Activated CD8-positive, alpha-beta memory T cell treated with anti-CD3 and anti-CD28 coated beads for 36 hours (primary cell): Measurements from ENCODE around the gene FBLN1. TPM values are rescaled to one million over a fixed set of nuclear protein-coding genes. Genes with fewer than 3 reads are reported as not detected.
"Not testable (repeated sequence)": the region's sequence is repeated elsewhere in the genome, so short reads cannot be mapped to it uniquely, and the experiment has no call there.

Source experiments
- CTCF ChIA-PET: fragments of 350-600 bp; sonication (Branson Sonifier 250); formaldehyde crosslinking; loops from one replicate; lab custom pipeline; 2021; ENCODE audit warnings: antibody characterized with exemption; lab: Charles Lee
- POLR2A ChIA-PET: fragments of 350-600 bp; sonication (Branson Sonifier 250); formaldehyde crosslinking; loops from one replicate; lab custom pipeline; 2021; ENCODE audit warnings: antibody characterized with exemption; lab: Charles Lee
- total RNA-seq, 2 experiments: library from RNA; stranded (reverse); gene quantifications; one replicate each; pipeline ENCODE4 v1.2.3, GENCODE V29; 2021

Gene FBLN1, protein sequence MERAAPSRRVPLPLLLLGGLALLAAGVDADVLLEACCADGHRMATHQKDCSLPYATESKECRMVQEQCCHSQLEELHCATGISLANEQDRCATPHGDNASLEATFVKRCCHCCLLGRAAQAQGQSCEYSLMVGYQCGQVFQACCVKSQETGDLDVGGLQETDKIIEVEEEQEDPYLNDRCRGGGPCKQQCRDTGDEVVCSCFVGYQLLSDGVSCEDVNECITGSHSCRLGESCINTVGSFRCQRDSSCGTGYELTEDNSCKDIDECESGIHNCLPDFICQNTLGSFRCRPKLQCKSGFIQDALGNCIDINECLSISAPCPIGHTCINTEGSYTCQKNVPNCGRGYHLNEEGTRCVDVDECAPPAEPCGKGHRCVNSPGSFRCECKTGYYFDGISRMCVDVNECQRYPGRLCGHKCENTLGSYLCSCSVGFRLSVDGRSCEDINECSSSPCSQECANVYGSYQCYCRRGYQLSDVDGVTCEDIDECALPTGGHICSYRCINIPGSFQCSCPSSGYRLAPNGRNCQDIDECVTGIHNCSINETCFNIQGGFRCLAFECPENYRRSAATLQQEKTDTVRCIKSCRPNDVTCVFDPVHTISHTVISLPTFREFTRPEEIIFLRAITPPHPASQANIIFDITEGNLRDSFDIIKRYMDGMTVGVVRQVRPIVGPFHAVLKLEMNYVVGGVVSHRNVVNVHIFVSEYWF
- total RNA-seq = not detected

DNA sequence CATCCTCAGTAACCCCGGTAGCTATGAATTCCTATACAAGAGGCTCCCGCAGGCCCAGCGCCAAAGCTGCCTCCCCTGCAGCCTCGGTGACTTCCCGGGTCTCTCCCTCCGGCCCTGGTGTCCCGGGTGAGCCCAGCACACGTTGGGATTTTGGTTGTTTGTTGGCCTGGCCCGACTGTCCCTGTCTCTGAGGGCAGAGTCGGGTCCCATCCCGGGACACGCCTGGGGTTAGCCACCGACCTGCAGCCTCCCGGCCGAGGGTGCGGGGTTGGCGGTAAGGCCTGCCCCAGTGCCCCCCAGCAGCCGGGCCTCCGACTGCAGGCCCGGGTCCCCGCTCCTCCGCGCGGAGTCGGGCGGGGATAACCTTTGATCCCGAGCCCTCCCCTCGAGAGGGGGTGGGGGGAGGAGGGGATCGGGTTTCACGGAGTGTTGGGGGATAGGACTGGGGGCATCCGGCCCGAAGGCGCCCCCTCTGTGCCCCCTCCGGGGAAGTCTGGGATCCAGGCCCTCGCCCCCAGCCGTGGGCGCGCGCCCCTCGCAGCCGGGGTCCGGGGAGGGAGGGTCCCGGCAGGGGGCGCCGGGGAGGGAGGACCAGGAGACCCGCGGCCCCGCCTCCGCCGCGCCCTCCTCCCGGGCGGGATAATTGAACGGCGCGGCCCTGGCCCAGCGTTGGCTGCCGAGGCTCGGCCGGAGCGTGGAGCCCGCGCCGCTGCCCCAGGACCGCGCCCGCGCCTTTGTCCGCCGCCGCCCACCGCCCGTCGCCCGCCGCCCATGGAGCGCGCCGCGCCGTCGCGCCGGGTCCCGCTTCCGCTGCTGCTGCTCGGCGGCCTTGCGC, at the start of gene FBLN1:
TSS of gene FBLN1 (plus strand) at position 669 of the 835 bp plus-strand sequence. CDS start at position 772, 103 bp downstream.
- ChIA-PET CTCF (interaction anchor here (1.0 kb wide), 1 partner anchor 112 kb away, joined by 3 read pairs; no protein-coding TSS in a partner anchor), POLR2A (no interaction called here)

DNA sequence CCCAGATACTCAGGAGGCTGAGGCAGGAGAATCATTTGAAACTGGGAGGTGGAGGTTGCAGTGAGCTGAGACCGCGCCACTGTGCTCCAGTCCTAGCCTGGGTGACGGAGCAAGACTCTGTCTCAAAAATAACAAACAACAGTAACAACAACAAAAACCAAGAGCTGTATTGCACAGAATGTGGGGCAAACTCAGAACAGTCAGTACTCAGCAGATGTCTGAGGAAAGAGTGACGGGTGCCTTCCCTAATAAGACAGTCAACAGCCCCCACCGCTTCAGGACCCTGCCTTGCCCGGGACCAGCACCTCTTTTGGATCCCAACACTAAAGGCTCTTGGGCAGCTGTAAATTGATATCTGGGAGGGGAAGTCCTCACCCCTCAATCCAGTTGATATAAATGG, 48.9 kb upstream of the FBLN1 start:
- CTCF ChIA-PET = no interaction called here
- POLR2A ChIA-PET = no interaction called here

DNA sequence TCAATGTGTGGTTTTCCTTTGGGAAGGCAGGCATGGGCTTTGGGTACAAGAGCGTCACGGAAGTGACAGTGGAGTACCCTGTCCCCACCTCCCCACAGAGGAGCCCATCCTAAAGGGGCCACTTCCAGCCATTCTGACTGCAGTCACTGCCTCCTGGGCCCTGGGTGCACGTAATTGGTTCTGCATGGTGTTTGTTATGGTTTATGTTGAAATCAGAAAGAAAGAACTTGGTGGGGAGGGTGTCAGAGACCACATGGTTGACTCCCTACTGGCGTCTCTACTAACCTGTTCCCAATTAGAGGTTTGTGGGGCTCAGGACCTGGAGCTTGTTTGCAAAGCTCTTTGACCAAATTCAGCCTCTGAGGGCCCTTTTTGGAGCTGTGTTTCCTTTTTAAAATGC, 48.4 kb upstream of the FBLN1 start:
- CTCF ChIA-PET = no interaction called here
- POLR2A ChIA-PET = no interaction called here

DNA sequence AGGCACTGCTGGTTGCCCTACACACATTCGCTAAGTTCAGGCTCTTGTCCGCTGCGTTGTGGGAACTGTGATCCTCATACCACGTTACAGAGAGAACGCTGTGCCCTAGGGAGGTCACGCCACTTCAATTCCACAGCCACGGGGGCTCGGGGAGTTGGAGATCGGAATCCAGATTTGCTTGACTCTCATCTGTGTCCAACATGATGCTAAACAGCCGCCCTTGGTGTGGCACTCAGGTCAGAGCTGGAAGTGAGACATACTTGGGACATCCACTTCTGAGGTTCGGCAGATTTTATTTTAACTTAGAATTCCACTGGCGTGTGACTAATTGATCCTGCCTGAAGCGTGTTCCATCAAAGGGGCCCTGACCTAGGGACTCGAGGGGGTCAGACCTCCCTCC, 47.5 kb upstream of the FBLN1 start:
- CTCF ChIA-PET = no interaction called here
- POLR2A ChIA-PET = no interaction called here

DNA sequence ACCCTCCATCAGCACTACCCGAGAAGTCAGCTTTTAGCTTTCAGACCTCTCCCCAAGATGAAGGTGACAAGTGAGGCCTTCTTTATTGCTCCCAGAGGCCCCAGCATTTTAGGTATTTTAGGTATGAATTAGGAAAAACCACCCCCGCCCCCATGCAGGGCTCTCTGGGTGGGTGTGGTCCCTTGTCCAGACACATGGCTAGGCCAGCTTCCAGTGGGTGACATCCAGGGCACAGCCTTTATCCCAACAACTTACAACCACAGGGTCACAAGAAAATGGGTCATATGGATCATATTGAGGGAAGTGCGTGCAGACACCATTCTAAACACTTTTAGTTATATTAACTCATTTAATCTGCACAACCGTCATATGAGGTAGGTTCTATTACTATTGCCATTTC, 47.1 kb upstream of the FBLN1 start:
- ChIA-PET CTCF (interaction anchor here (1.0 kb wide), 1 partner anchor 15 kb away, joined by 3 read pairs; no protein-coding TSS in a partner anchor), POLR2A (no interaction called here)

DNA sequence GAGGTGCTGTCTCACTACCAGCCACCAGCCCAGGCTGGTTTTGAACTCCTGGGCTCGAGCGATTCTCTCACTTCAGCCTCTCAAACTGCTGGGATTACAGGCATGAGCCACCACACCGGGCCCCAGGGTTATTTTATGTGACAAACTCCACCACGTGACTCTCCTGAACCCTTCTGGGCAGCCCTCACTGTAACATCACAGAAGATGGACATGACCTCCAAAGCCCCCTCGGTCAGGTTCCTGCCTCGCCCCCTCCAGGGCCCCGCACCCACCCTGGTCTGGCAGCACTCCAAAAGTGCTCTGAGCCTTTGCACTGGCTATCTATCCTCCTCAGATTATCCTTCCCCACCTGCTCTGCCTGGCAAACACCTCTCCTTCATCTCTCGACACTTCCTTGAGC, 45.9 kb upstream of the FBLN1 start:
- POLR2A ChIA-PET = no interaction called here
- CTCF ChIA-PET = no interaction called here

DNA sequence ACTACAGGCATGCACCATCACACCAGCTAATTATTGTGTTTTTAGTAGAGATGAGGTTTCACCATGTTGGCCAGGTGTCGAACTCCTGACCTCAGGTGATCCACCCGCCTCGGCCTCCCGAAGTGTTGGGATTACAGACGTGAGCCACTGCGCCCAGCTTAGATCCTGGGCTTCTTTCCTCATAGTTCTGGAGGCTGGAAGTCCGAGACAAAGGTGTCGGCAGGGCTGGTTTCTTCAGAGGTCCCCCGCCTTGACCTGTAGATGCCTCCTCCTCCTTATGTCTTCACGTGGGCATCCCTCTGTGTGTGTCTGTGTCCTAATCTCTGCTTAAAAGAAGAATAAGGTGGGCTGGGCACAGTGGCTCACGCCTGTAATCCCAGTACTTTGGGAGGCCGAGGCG, 44.2 kb upstream of the FBLN1 start:
- CTCF ChIA-PET = no interaction called here
- POLR2A ChIA-PET = no interaction called here

DNA sequence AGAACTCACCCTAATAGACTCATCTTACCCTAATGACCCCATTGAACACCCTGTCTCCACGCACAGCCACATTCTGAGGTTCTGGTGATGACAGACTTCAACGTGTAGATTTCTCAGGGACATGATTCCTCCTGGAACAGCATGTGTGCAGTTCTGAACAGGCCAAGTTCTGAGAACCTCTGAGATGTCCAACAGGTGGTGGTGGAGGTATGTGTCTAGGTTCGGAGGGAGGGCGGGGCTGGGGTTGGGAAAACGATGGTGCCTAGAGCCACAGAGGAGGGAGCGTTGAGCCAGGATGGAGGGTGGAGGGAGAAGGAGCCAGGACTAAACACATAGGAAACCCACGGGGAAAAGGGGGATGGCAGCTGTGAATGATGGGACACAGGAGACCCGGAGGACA, 43.4 kb upstream of the FBLN1 start:
- CTCF ChIA-PET = no interaction called here
- POLR2A ChIA-PET = no interaction called here

DNA sequence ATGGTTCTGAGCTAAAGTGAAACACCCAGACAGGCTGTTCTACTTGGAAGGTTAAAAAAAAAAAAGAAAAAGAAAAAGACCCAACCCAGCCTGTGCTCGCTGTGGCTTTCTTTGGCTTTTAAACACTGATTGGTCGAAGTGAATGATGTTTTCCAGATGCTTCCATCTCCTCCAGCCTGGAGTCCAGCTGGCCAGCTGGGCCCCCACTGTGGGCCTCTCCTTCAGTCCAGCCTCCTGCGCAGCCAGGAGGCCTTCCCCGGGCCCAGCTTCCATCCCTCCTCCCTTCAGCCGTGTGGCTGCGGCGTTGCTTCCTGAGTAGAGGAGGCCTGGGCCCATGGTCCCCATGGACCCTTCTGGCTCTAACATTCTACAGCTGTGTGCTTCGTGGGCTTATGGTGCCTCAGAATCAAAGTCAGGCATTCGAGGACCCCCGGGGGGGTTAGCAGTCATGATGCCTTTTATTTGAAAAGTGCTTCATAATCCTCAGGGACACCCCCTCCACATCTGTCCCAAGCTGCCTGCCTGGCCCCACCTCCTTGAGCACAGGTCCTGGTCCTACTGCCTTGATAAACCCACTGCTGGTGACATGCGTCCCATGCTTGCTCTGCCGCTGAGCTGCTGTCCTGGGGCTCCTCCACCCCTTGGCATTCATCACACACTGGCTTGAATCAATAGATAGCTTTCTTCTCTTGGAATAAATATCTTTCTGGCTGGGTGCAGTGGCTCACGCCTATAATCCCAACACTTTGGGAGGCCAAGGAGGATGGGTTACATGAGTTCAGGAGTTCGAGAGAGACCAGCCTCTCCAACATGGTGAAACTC, 42.2 kb upstream of the FBLN1 start:
- ChIA-PET POLR2A (no interaction called here), CTCF (no interaction called here)

DNA sequence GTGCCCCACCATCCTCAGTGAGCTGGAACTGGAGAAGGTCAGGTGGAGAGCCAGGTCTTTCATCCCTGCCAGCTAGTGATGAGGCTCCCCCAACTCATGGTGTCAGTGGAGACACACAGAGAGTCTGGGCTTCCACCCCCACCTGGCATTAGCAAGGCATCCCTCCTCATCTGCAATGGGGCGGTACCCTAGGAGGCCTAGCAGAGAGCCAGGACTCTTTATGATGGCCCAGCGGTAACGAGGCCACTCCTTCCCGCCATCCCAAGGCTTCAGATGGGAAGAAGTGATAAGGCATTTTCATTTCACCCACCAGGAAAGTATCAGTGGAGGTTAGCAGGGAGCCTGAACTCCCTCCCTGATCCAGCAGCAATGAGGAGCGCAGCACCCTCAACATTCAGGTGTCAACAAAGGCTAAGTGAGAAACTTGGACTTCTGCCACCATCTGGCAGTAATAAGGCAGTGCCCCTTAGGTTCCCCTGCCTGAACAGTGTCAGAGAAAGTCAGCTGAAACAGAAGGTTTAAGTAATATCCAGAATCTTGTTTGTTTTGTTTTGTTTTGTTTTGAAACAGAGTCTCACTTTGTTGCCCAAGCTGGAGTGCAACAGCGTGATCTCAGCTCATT, 40.5 kb upstream of the FBLN1 start:
- ChIA-PET POLR2A (no interaction called here), CTCF (no interaction called here)

DNA sequence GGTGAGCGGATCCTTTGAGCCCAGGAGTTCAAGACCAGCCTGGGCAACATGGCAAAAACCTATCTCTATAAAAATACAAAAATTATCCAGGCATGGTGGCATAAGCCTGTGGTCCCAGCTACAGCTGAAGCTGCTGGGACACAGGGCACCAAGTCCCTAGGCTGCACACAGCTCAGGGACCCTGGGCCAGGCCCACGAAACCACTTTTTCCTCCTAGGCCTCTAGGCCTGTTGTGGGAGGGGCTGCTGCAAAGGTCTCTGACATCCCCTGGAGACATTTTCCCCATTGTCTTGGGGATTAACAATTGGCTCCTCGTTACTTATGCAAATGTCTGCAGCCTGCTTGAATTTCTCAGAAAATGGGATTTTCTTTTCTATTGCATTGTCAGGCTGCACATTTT, 39.0 kb upstream of the FBLN1 start:
- POLR2A ChIA-PET, CTCF ChIA-PET: not testable (repeated sequence)

GRCh38 chr22:45465633-45466032, 37.0 kb upstream of the FBLN1 start:
- ChIA-PET CTCF (no interaction called here), POLR2A (no interaction called here)

DNA sequence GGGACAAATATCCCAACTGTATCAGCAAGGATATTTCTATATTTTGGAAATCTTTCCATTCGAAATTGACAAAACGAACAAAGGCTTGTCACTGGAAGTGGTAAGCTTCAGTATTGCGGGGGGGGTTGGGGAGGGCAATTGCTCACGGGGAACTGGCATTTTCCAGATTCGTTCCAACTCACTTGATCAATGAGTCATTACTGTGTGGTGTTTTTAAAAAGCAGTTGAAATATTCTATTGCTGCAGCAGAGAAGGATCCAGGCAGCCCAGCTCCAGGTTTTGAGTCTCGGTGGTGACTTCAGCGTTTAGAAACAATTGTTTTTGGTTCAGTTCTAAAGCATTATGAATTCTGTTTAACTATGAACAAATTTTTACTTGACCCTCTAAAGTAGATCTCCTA, 33.8 kb upstream of the FBLN1 start:
- POLR2A ChIA-PET = no interaction called here
- CTCF ChIA-PET = no interaction called here

GRCh38 chr22:45469281-45470073, 33.2 kb upstream of the FBLN1 start:
- POLR2A ChIA-PET = no interaction called here
- CTCF ChIA-PET = no interaction called here

DNA sequence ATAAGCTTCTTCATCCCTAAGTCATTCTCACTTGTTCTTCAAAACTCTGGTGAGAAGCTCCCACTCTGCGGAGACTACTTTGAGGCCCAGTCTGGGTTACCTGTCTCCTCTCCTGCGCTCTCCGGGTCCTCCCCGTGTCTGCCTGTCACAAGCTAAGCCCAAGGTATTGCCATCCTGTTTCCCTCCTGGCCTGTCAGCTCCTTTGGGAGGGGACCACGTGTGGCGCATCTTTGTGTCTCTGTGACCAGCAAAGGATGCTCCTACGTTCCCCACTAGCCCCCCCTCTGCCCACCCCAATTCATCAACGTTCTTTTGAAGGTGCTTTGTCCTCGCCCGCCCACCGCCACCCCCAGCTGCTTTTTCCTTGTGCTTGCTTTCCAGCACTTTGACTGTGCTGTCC, 31.8 kb upstream of the FBLN1 start:
- CTCF ChIA-PET = no interaction called here
- POLR2A ChIA-PET = no interaction called here

DNA sequence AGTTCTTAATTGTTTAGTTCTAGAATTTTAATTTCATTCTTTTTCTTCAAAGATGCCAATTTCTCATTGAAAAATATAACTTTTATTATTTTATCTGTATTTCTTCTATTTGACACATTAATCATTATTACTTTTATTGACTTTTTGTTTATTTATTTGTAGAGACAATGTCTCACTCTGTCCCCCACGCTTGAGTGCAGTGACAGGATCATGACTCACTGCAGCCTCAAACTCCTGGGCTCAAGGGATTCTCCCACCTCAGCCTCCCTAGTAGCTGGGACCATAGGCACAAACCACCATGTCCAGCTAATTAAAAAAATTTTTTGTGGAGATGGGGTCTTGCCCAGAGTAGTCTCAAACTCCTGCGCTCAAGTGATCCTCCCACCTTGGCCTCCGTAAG, 30.3 kb upstream of the FBLN1 start:
- ChIA-PET CTCF (no interaction called here), POLR2A (no interaction called here)

DNA sequence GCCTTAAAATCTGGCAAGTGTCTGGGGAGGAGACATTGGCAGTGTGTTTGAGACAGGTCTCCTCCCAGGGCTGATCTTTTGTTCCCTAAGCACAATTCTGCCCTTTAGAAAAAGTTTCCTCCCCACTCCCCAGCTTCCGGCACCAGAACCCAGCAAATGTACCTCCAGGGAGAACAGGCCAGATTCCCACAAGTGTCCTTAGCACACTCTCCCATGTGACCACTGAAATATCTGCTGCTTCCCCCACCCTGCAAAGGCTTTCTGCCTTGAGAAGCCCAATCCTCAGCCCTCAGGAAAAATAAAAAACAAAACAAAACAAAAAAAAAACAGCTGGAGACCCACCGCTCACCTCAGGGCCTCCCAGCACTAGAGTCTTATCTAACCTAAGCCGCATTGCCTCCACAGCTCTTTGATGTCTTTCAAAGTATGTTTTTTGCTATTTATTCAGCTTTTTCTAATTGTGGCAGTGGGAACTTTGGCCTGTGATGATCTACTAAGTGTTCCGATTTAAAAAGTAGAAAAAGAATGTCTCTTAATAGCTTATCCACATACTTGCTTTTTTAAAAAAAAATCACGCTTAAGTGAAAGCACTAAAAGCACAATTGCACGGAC, 29.0 kb upstream of the FBLN1 start:
- POLR2A ChIA-PET = no interaction called here
- CTCF ChIA-PET = no interaction called here
